ENCODE data around the gene ZNF644. TPM values are rescaled to one million over a fixed set of nuclear protein-coding genes. Genes with fewer than 3 reads are reported as not detected.
A peak's percentile ranks its signal among the peaks of the same experiment; 100 is the strongest.

ZNF644 gene
- total RNA-seq, 1 experiment from 2014 or later = 71.4 TPM

GRCh38 chr1:91014475-91014874 is 7.4 kb downstream of the ZNF644 start (continued):
- no peak for TF ChIP-seq ESRRA (CRISPR knock-in tag; IDR thresholded peaks at IDR 0.05; ENCODE audit: borderline replicate concordance)
- TF ChIP-seq ARID4B (CRISPR knock-in tag; IDR thresholded peaks at IDR 0.05; ENCODE audit: borderline replicate concordance) = no peak
- no peak for TF ChIP-seq AR (CRISPR knock-in tag; IDR thresholded peaks at IDR 0.05)

- peak overlapping the region; percentile 55; the same call in 1 of the 2 replicates for H3K27ac Mint-ChIP-seq
- peaks cover 7% of the 10 kb centered on the region for H3K9me3 Mint-ChIP-seq
- DNase-seq (ENCODE audit: low spot score) (no peak), ATAC-seq (no peak)
- no peaks in the 10 kb centered on the region for H3K27me3 Mint-ChIP-seq (ENCODE audit: low read depth)
- peaks cover 13% of the 10 kb centered on the region for H3K36me3 Mint-ChIP-seq
- H3K4me3 Mint-ChIP-seq = no peak overlapping the region
- ChIA-PET CTCF (no interaction called here), POLR2A (no interaction called here)
- H3K4me1 Mint-ChIP-seq = peaks cover 78% of the 10 kb centered on the region
- TF ChIP-seq HMGA2 (CRISPR knock-in tag; IDR thresholded peaks at IDR 0.05) = no peak
- TF ChIP-seq GTF2I (CRISPR knock-in tag; conservative IDR thresholded peaks at IDR 0.05) = no peak
- TF ChIP-seq ZNF416 (CRISPR knock-in tag; IDR thresholded peaks at IDR 0.05) = no peak
- TF ChIP-seq ZNF263 (CRISPR knock-in tag; IDR thresholded peaks at IDR 0.05; ENCODE audit: low read depth) = no peak
- TF ChIP-seq, protein P1, sequence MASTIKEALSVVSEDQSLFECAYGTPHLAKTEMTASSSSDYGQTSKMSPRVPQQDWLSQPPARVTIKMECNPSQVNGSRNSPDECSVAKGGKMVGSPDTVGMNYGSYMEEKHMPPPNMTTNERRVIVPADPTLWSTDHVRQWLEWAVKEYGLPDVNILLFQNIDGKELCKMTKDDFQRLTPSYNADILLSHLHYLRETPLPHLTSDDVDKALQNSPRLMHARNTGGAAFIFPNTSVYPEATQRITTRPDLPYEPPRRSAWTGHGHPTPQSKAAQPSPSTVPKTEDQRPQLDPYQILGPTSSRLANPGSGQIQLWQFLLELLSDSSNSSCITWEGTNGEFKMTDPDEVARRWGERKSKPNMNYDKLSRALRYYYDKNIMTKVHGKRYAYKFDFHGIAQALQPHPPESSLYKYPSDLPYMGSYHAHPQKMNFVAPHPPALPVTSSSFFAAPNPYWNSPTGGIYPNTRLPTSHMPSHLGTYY (CRISPR knock-in tag; IDR thresholded peaks at IDR 0.05) = no peak
- TF ChIP-seq ZNF138 (CRISPR knock-in tag; conservative IDR thresholded peaks at IDR 0.05) = no peak
- no peak for TF ChIP-seq TP53 (CRISPR knock-in tag; IDR thresholded peaks at IDR 0.05)
- no peak for TF ChIP-seq SOX15 (CRISPR knock-in tag; IDR thresholded peaks at IDR 0.05)
- TF ChIP-seq RELA (CRISPR knock-in tag; IDR thresholded peaks at IDR 0.05; ENCODE audit: borderline replicate concordance) = no peak
- no peak for TF ChIP-seq ZNF423 (CRISPR knock-in tag; IDR thresholded peaks at IDR 0.05)
- TF ChIP-seq USF2 (CRISPR knock-in tag; IDR thresholded peaks at IDR 0.05) = no peak
- TF ChIP-seq, protein P2, sequence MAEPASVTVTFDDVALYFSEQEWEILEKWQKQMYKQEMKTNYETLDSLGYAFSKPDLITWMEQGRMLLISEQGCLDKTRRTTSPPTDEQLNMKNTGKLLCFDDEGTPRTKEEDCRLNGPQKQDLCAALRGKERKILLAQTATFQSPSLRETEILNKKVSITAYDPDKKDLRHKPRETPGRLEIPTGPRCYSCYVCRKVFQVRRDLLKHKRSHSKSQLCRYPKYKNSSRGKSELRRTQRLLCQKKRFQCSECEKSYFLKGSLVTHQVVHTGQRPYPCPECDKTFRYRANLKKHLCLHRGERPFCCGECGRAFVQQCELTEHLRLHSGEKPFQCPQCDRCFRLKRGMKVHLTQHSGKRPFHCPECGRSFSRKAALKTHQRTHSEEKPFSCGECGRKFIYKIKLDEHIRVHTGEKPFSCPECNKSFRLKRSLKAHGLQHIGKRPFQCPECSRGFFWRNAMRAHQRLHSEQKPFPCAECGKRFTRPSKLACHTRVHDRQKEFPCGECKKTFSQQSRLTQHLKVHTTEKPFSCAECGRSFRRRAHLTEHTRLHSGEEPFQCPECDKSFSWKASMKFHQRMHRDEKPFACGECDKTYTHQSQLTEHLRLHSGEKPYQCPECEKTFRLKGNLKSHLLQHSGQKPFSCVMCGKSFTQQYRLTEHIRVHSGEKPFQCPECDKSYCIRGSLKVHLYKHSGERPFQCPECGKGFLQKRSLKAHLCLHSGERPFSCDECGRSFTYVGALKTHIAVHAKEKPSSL (CRISPR knock-in tag; conservative IDR thresholded peaks at IDR 0.05) = no peak
- TF ChIP-seq, protein P3, sequence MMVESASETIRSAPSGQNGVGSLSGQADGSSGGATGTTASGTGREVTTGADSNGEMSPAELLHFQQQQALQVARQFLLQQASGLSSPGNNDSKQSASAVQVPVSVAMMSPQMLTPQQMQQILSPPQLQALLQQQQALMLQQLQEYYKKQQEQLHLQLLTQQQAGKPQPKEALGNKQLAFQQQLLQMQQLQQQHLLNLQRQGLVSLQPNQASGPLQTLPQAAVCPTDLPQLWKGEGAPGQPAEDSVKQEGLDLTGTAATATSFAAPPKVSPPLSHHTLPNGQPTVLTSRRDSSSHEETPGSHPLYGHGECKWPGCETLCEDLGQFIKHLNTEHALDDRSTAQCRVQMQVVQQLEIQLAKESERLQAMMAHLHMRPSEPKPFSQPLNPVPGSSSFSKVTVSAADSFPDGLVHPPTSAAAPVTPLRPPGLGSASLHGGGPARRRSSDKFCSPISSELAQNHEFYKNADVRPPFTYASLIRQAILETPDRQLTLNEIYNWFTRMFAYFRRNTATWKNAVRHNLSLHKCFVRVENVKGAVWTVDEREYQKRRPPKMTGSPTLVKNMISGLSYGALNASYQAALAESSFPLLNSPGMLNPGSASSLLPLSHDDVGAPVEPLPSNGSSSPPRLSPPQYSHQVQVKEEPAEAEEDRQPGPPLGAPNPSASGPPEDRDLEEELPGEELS (CRISPR knock-in tag; IDR thresholded peaks at IDR 0.05) = no peak
- no peak for TF ChIP-seq FOXP1 (CRISPR knock-in tag; IDR thresholded peaks at IDR 0.05; ENCODE audit: borderline replicate concordance)
- no peak for TF ChIP-seq CTCF (IDR thresholded peaks at IDR 0.05)
- no peak for TF ChIP-seq GABPB1 (CRISPR knock-in tag; IDR thresholded peaks at IDR 0.05)
- no peak for TF ChIP-seq ZNF121 (CRISPR knock-in tag; IDR thresholded peaks at IDR 0.05)
Measured at GRCh38 chr1:91013302-91013701, 8.5 kb downstream of the ZNF644 start.

Data from WTC11 (cell line).